Measurements from ENCODE around the gene NTMT2.

DNA sequence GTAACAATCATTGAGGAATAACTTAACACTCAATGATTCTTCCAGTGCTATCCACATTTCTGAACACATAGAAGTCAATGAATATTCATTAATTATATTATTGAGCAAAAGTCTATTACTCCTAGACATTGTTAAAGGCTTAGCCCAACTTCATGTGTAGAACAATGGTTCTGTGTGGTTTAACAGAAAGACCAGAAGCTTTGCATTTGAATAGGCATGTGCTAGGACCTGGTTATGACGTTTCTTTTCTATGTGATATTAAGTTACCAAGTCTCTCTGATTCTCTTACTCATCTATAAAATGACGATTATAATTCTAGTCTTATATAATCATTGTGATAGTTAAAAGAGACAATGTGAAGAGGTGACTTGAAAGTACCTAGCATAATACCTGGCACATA is 5.2 kb downstream of the NTMT2 start:
- TF ChIP-seq EZH2 (optimal IDR thresholded peaks at IDR 0.05; ENCODE audit: low read depth, low read length) (no peak), EZH2phosphoT487 (IDR thresholded peaks at IDR 0.05; ENCODE audit: low read length) (no peak)
- TF ChIP-seq, protein P1, sequence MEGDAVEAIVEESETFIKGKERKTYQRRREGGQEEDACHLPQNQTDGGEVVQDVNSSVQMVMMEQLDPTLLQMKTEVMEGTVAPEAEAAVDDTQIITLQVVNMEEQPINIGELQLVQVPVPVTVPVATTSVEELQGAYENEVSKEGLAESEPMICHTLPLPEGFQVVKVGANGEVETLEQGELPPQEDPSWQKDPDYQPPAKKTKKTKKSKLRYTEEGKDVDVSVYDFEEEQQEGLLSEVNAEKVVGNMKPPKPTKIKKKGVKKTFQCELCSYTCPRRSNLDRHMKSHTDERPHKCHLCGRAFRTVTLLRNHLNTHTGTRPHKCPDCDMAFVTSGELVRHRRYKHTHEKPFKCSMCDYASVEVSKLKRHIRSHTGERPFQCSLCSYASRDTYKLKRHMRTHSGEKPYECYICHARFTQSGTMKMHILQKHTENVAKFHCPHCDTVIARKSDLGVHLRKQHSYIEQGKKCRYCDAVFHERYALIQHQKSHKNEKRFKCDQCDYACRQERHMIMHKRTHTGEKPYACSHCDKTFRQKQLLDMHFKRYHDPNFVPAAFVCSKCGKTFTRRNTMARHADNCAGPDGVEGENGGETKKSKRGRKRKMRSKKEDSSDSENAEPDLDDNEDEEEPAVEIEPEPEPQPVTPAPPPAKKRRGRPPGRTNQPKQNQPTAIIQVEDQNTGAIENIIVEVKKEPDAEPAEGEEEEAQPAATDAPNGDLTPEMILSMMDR (IDR thresholded peaks at IDR 0.05; ENCODE audit: low read length), result no peak
